IMR-90 (cell line): ENCODE data around the gene TRIM63. TPM values are rescaled to one million over a fixed set of nuclear protein-coding genes. Genes with fewer than 3 reads are reported as not detected.

Experiments
- ATAC-seq: fragments of 200-7000 bp; cut with Tn5 transposase; 2 replicates; pipeline ENCODE4 v1.9.1; 2020; ENCODE audit warnings: low read depth, mild to moderate bottlenecking, moderate library complexity
- BruUV-seq: library from RNA; stranded (reverse); fragments of 400-500 nt; replicated peaks from 2 replicates; lab custom pipeline; 2021; lab: Mats Ljungman, UMichigan
- CTCF ChIA-PET: fragments of 300-600 bp; formaldehyde crosslinking; extraction: SDS; loops from one replicate; lab custom pipeline; 2021; ENCODE audit warnings: antibody characterized with exemption; lab: Yijun Ruan, JAX
- POLR2A ChIA-PET: fragments of 300-600 bp; sonication (Branson Sonifier 250); formaldehyde crosslinking; loops from one replicate; lab custom pipeline; 2022; ENCODE audit warnings: antibody characterized with exemption; ENCODE audit not compliant: unreplicated experiment; lab: Charles Lee
- DNase-seq: peaks from one replicate; pipeline ENCODE4 v3.0.0; 2013
- H2AFZ ChIP-seq: replicated peaks from 2 replicates; pipeline ENCODE3; 2013; ENCODE audit warnings: low read length, mild to moderate bottlenecking; ENCODE audit not compliant: poor library complexity
- H2AK5ac ChIP-seq: 2 replicates; pipeline ENCODE4 v1.6.1; 2013; ENCODE audit warnings: low read depth, low read length, inconsistent platforms
- H2AK9ac ChIP-seq: replicated peaks from 2 replicates; pipeline ENCODE3; 2013; ENCODE audit warnings: mild to moderate bottlenecking, low read depth, low read length, moderate library complexity; ENCODE audit not compliant: poor library complexity
- H2BK120ac ChIP-seq: 2 replicates; pipeline ENCODE4 v1.6.1; 2013; ENCODE audit warnings: low read depth, low read length, inconsistent platforms
- H2BK15ac ChIP-seq: 3 replicates; pipeline ENCODE4 v1.6.1; 2013; ENCODE audit warnings: low read depth, low read length, inconsistent platforms
- H2BK20ac ChIP-seq: 2 replicates; pipeline ENCODE4 v1.6.1; 2013; ENCODE audit warnings: low read depth, mild to moderate bottlenecking, inconsistent platforms, low read length, moderate library complexity
- H2BK5ac ChIP-seq: 2 replicates; pipeline ENCODE4 v1.6.1; 2013; ENCODE audit warnings: mild to moderate bottlenecking, low read depth, low read length, inconsistent platforms; ENCODE audit not compliant: poor library complexity, severe bottlenecking
- H3K14ac ChIP-seq: replicated peaks from 2 replicates; pipeline ENCODE4 v1.6.1; 2013; ENCODE audit warnings: low read depth, low read length, inconsistent platforms
- H3K18ac ChIP-seq: 2 replicates; pipeline ENCODE4 v1.6.1; 2013; ENCODE audit warnings: low read depth, low read length, control low read depth
- H3K23ac ChIP-seq: 2 replicates; pipeline ENCODE4 v1.6.1; 2013; ENCODE audit warnings: low read depth, low read length, inconsistent platforms
- H3K27ac ChIP-seq: 2 replicates; pipeline ENCODE4 v1.5.1; 2013; ENCODE audit warnings: mild to moderate bottlenecking, control low read depth, low read length; ENCODE audit not compliant: insufficient read depth
- H3K27me3 ChIP-seq: 2 replicates; pipeline ENCODE4 v1.6.1; 2013; ENCODE audit warnings: low read length; ENCODE audit not compliant: control insufficient read depth, insufficient read depth
- H3K36me3 ChIP-seq: 2 replicates; pipeline ENCODE4 v1.6.1; 2013; ENCODE audit warnings: low read length, mixed read lengths; ENCODE audit not compliant: control insufficient read depth, insufficient read depth
- H3K4ac ChIP-seq: 2 replicates; pipeline ENCODE4 v1.6.1; 2013; ENCODE audit warnings: low read depth, low read length, inconsistent platforms
- H3K4me1 ChIP-seq: 2 replicates; pipeline ENCODE4 v1.6.1; 2013; ENCODE audit warnings: low read length, mixed read lengths; ENCODE audit not compliant: control insufficient read depth, insufficient read depth
- H3K4me2 ChIP-seq: 2 replicates; pipeline ENCODE4 v1.6.1; 2013; ENCODE audit warnings: low read depth, mild to moderate bottlenecking, control low read depth, low read length, moderate library complexity
- H3K4me3 ChIP-seq: 2 replicates; pipeline ENCODE4 v1.5.1; 2013; ENCODE audit warnings: low read depth, mild to moderate bottlenecking, control low read depth, low read length, moderate library complexity; ENCODE audit not compliant: insufficient read depth
- H3K56ac ChIP-seq: 2 replicates; pipeline ENCODE4 v1.6.1; 2013; ENCODE audit warnings: low read length, inconsistent platforms; ENCODE audit not compliant: insufficient read depth; ENCODE audit errors: extremely low read depth
- H3K79me1 ChIP-seq, 2 experiments: 2 replicates each; pipeline ENCODE4 v1.6.1; 2013; ENCODE audit warnings: low read length in 2 of 2, inconsistent platforms in 1 of 2, low read depth in 1 of 2
- H3K9ac ChIP-seq: 2 replicates; pipeline ENCODE4 v1.6.1; 2013; ENCODE audit warnings: low read depth, low read length, control low read depth
- H3K9me1 ChIP-seq: 2 replicates; pipeline ENCODE4 v1.6.1; 2013; ENCODE audit warnings: low read length, inconsistent platforms; ENCODE audit not compliant: insufficient read depth
- H3K9me3 ChIP-seq: 2 replicates; pipeline ENCODE4 v1.6.1; 2013; ENCODE audit warnings: low read length; ENCODE audit not compliant: control insufficient read depth, insufficient read depth
- H4K20me1 ChIP-seq: 2 replicates; pipeline ENCODE4 v1.6.1; 2013; ENCODE audit warnings: low read length, inconsistent platforms; ENCODE audit not compliant: insufficient read depth
- H4K5ac ChIP-seq: 2 replicates; pipeline ENCODE4 v1.6.1; 2013; ENCODE audit warnings: mild to moderate bottlenecking, low read depth, low read length, control low read depth
- H4K8ac ChIP-seq, 2 experiments: 2 replicates each; pipeline ENCODE4 v1.6.1; 2013; ENCODE audit warnings: low read depth in 2 of 2, low read length in 2 of 2, control low read depth in 1 of 2, inconsistent platforms in 1 of 2
- H4K91ac ChIP-seq: 2 replicates; pipeline ENCODE4 v1.6.1; 2013; ENCODE audit warnings: low read depth, low read length, inconsistent platforms; ENCODE audit not compliant: insufficient read depth
- BHLHE40 ChIP-seq: fragments of 150-350 bp; IDR thresholded peaks from 2 replicates; pipeline ENCODE4 v1.6.1; 2016; ENCODE audit warnings: mild to moderate bottlenecking, low read depth, low read length
- CEBPB ChIP-seq: IDR thresholded peaks from 2 replicates; pipeline ENCODE4 v1.6.1; 2012; ENCODE audit warnings: low read depth, low read length, improper control_type of control experiment
- CHD1 ChIP-seq: IDR thresholded peaks from 2 replicates; pipeline ENCODE4 v1.6.1; 2012; ENCODE audit warnings: low read depth, low read length, improper control_type of control experiment
- FOS ChIP-seq: fragments of 150-350 bp; IDR thresholded peaks from 2 replicates; pipeline ENCODE4 v1.6.1; 2016; ENCODE audit warnings: low read depth, low read length
- MAFK ChIP-seq: IDR thresholded peaks from 2 replicates; pipeline ENCODE4 v1.6.1; 2012; ENCODE audit warnings: low read depth, low read length, improper control_type of control experiment
- MXI1 ChIP-seq: IDR thresholded peaks from 2 replicates; pipeline ENCODE4 v1.6.1; 2012; ENCODE audit warnings: low read depth, mild to moderate bottlenecking, low read length, moderate library complexity, borderline replicate concordance
- NFE2L2 ChIP-seq: fragments of 150-350 bp; IDR thresholded peaks from 2 replicates; pipeline ENCODE4 v1.6.1; 2016; ENCODE audit warnings: low read depth, mild to moderate bottlenecking, low read length
- POLR2A ChIP-seq: IDR thresholded peaks from 2 replicates; pipeline ENCODE4 v1.6.1; 2012; ENCODE audit warnings: mild to moderate bottlenecking, low read depth, low read length
- RAD21 ChIP-seq: IDR thresholded peaks from 2 replicates; pipeline ENCODE4 v1.6.1; 2012; ENCODE audit warnings: low read length, improper control_type of control experiment
- RCOR1 ChIP-seq: IDR thresholded peaks from 2 replicates; pipeline ENCODE4 v1.6.1; 2012; ENCODE audit warnings: mild to moderate bottlenecking, low read length, improper control_type of control experiment; ENCODE audit not compliant: insufficient replicate concordance
- RFX5 ChIP-seq: IDR thresholded peaks from 2 replicates; pipeline ENCODE4 v1.8.0; 2012; ENCODE audit warnings: low read depth, mild to moderate bottlenecking, low read length, moderate library complexity
- SMC3 ChIP-seq: fragments of 150-350 bp; IDR thresholded peaks from 2 replicates; pipeline ENCODE4 v1.6.1; 2016; ENCODE audit warnings: low read depth, mild to moderate bottlenecking, antibody characterized with exemption, low read length, moderate library complexity
- WGBS, 2 experiments: methylation state at CpG; one replicate each; pipeline versions ENCODE4 v1.1.5 to v1.1.7; 2013; ENCODE audit warnings: missing lambda C conversion rate in 2 of 2; ENCODE audit not compliant: insufficient read length in 1 of 2; ENCODE audit errors: extremely low coverage in 2 of 2; 5-methylcytosine and 5-hydroxymethylcytosine counted together
- dilution Hi-C: fragments of 300-500 bp; cut with HindIII; formaldehyde crosslinking; loops from one replicate; pipeline ENCODE4 v1.14.3; 2018; ENCODE audit warnings: low sequenced_read_pairs; ENCODE audit not compliant: unreplicated experiment
- in situ Hi-C: fragments of 300-500 bp; cut with MboI; formaldehyde crosslinking; loops from 3 replicates; pipeline ENCODE4 v1.14.3; 2019; ENCODE audit warnings: low sequenced_read_pairs, inconsistent platforms, mixed read lengths
- intact Hi-C: fragments of 100-400 bp; cut with micrococcal nuclease; formaldehyde crosslinking; loops from 2 replicates; pipeline ENCODE4 v1.10.0; 2022
- polyA plus RNA-seq, 3 experiments: library from polyadenylated mRNA; depleted of rRNA; stranded (reverse); fragments of >200 nt; gene quantifications; 2 replicates each; pipeline ENCODE4 v1.2.3, GENCODE V29; 2012; ENCODE audit warnings: low replicate concordance in 1 of 3
- total RNA-seq: library from RNA; depleted of rRNA; stranded (reverse); fragments of >200 nt; gene quantifications from 2 replicates; pipeline ENCODE4 v1.2.3, GENCODE V29; 2012
- TF ChIP-seq, protein P1 (sequence below): fragments of 150-350 bp; IDR thresholded peaks from 2 replicates; pipeline ENCODE4 v1.6.1; 2017; ENCODE audit warnings: mild to moderate bottlenecking, antibody characterized with exemption, low read length, low read depth
- TF ChIP-seq, protein P2 (sequence below): conservative IDR thresholded peaks from 2 replicates; pipeline ENCODE4 v1.5.1; 2012; ENCODE audit warnings: mild to moderate bottlenecking, low read depth, low read length, improper control_type of control experiment

The TRIM63 gene
- total and polyA plus RNA-seq, 2 of the 4 experiments (the other 2 are of a cell fraction) = not detected

DNA sequence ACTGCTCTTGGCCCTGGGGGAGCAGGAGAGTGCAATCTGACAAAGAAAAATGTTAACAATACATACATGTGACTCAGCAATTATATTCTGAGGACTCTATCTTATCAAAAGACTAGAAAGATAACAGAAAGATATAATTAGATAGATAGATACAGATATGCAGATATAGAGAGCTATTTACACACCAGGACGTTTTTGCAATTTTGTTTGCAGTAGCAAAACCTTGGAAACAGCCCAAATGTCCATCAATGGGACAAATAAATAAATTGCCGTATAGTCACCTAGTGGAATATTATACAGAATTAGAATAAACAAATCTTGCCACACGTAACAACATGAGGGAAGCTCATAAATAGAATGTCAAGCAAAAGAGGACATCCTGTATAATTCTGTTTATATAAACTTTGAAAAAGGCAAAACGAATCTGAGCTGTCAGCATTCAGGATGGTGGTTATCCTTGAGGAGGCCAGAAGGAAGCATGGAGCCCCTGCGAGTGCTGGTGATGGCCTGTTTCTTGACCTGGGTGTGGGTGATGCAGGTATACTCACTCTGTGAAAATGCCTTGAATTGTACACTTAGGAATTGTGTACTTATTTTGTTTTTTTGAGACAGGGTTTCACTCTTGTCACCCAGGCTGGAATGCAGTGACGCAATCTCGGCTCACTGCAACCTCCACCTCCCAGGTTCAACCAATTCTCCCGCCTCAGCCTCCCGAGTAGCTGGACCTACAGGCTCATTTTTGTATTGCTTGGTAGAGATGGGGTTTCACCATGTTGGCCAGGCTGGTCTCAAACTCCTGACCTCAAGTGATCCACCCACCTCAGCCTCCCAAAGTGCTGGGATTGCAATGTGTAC lies 12.8 kb upstream of the TRIM63 start:
- ChIA-PET POLR2A (interaction anchor here (0.6 kb wide), 1 partner anchor 126 kb away, joined by 3 read pairs; no protein-coding TSS in a partner anchor), CTCF (no interaction called here)
- dilution Hi-C loops = no loop called here
- H3K4ac ChIP-seq = no peak overlapping the region
- H2BK20ac ChIP-seq = no peak overlapping the region
- no peak overlapping the region for H2AK5ac ChIP-seq
- H2BK5ac ChIP-seq = no peak overlapping the region
- no peak overlapping the region for H3K56ac ChIP-seq
- no peaks in the 10 kb centered on the region for H3K9me1 ChIP-seq
- H2AFZ ChIP-seq = no peak overlapping the region
- H3K14ac ChIP-seq = no peak overlapping the region
- no peaks in the 10 kb centered on the region for H4K20me1 ChIP-seq
- no peaks in the 10 kb centered on the region for H3K79me1 ChIP-seq
- BruUV-seq = no TSS peak
- H3K4me3 ChIP-seq = no peak overlapping the region
- no peak overlapping the region for H2BK15ac ChIP-seq
- no peak overlapping the region for H3K9ac ChIP-seq
- H2BK120ac ChIP-seq = no peak overlapping the region
- DNase-seq (no peak), ATAC-seq (no peak)
- no peak overlapping the region for H3K4me2 ChIP-seq
- no peak overlapping the region for H4K5ac ChIP-seq
- TF ChIP-seq RCOR1 (no peak), MXI1 (no peak), CEBPB (0 out of 2 replicates have a peak, but pooled peaks have one; percentile 36), NFE2L2 (peak; percentile 66; the same call in 1 of the 2 replicates), SMC3 (no peak), BHLHE40 (no peak), MAFK (peak; percentile 30; the same call in 1 of the 2 replicates), CHD1 (no peak), RAD21 (no peak), POLR2A (no peak), RFX5 (no peak), FOS (no peak)
- TF ChIP-seq, protein P1, sequence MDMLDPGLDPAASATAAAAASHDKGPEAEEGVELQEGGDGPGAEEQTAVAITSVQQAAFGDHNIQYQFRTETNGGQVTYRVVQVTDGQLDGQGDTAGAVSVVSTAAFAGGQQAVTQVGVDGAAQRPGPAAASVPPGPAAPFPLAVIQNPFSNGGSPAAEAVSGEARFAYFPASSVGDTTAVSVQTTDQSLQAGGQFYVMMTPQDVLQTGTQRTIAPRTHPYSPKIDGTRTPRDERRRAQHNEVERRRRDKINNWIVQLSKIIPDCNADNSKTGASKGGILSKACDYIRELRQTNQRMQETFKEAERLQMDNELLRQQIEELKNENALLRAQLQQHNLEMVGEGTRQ = no peak
- TF ChIP-seq, protein P2, sequence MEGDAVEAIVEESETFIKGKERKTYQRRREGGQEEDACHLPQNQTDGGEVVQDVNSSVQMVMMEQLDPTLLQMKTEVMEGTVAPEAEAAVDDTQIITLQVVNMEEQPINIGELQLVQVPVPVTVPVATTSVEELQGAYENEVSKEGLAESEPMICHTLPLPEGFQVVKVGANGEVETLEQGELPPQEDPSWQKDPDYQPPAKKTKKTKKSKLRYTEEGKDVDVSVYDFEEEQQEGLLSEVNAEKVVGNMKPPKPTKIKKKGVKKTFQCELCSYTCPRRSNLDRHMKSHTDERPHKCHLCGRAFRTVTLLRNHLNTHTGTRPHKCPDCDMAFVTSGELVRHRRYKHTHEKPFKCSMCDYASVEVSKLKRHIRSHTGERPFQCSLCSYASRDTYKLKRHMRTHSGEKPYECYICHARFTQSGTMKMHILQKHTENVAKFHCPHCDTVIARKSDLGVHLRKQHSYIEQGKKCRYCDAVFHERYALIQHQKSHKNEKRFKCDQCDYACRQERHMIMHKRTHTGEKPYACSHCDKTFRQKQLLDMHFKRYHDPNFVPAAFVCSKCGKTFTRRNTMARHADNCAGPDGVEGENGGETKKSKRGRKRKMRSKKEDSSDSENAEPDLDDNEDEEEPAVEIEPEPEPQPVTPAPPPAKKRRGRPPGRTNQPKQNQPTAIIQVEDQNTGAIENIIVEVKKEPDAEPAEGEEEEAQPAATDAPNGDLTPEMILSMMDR = no peak
- H3K27ac ChIP-seq = no peak overlapping the region
- no peak overlapping the region for H3K23ac ChIP-seq
- peaks cover 2% of the 10 kb centered on the region; the same call in 1 of the 2 replicates for H3K9me3 ChIP-seq
- no peaks in the 10 kb centered on the region for H3K36me3 ChIP-seq
- in situ Hi-C loops = no loop called here
- no CpG with 5 or more reads among the region's 9 CpGs for WGBS, 2 experiments
- H2AK9ac ChIP-seq = no peak overlapping the region
- H4K8ac ChIP-seq = no peak overlapping the region
- H4K91ac ChIP-seq = no peak overlapping the region
- H3K18ac ChIP-seq = no peak overlapping the region
- intact Hi-C loops = no loop called here
- peaks cover 1% of the 10 kb centered on the region; the same call in 1 of the 2 replicates for H3K4me1 ChIP-seq
- H3K27me3 ChIP-seq = peaks cover 45% of the 10 kb centered on the region
